Kidney (tissue), 14 donors: Measurements from ENCODE around the gene ANXA7. TPM values are rescaled to one million over a fixed set of nuclear protein-coding genes. Genes with fewer than 3 reads are reported as not detected.

Source experiments
- DNase-seq, 5 donors: peaks; one replicate each; pipeline ENCODE4 v3.0.0-alpha.2; 2013 to 2020
- FAIRE-seq: peaks from 2 replicates; lab custom pipeline; 2012; peaks lifted over from hg19 to GRCh38; lab: Jason Lieb, UNC
- H3K27ac ChIP-seq, 2 donors: one replicate each; pipeline ENCODE4 v1.7.0; 2013; ENCODE audit warnings: low read depth in 2 of 2, low read length in 2 of 2, inconsistent platforms in 1 of 2
- H3K27me3 ChIP-seq: one replicate; pipeline ENCODE4 v1.7.1; 2013; ENCODE audit warnings: low read length, inconsistent platforms; ENCODE audit not compliant: control insufficient read depth, insufficient read depth
- H3K36me3 ChIP-seq, 3 donors: one replicate each; pipeline versions ENCODE4 v1.7.0 to v1.7.1; 2013; ENCODE audit warnings: low read length in 3 of 3, control low read depth in 1 of 3, inconsistent platforms in 1 of 3; ENCODE audit not compliant: insufficient read depth in 3 of 3, control insufficient read depth in 2 of 3
- H3K4me1 ChIP-seq, 3 donors: one replicate each; pipeline versions ENCODE4 v1.7.0 to v1.7.1; 2013; ENCODE audit warnings: low read length in 3 of 3, inconsistent platforms in 1 of 3, low read depth in 1 of 3; ENCODE audit not compliant: control insufficient read depth in 2 of 3, insufficient read depth in 2 of 3
- H3K4me3 ChIP-seq, 3 donors: one replicate each; pipeline versions ENCODE4 v1.7.0 to v1.8.1; 2013; ENCODE audit warnings: low read length in 3 of 3, control low read depth in 1 of 3, inconsistent platforms in 1 of 3
- H3K9ac ChIP-seq, 3 donors: one replicate each; pipeline versions ENCODE4 v1.7.0 to v1.7.1; 2013; ENCODE audit warnings: low read length in 3 of 3, control low read depth in 1 of 3, inconsistent platforms in 1 of 3
- H3K9me3 ChIP-seq, 3 donors: one replicate each; pipeline versions ENCODE4 v1.7.0 to v1.7.1; 2013; ENCODE audit warnings: low read length in 3 of 3, control low read depth in 1 of 3, inconsistent platforms in 1 of 3; ENCODE audit not compliant: control insufficient read depth in 2 of 3, insufficient read depth in 1 of 3
- intact Hi-C: fragments of 100-400 bp; cut with DNase I; formaldehyde crosslinking; loops from one replicate; pipeline ENCODE4 v1.11.1; 2022
- polyA plus RNA-seq: library from polyadenylated mRNA; stranded (reverse); fragments of 350-450 nt; fragmentation: Illumina TruSeq; extraction: RNeasy Lipid Tissue Mini Kit (QIAGEN cat#74804); gene quantifications from one replicate; pipeline ENCODE4 v1.2.3, GENCODE V29; 2014; ENCODE audit warnings: low read depth, low replicate concordance; ENCODE audit not compliant: insufficient read depth
- total RNA-seq: library from RNA; stranded (reverse); fragmentation: NEBNext Ultra II Directional; extraction: Animal tissue kit (Norgen Biotek cat#: 25700); gene quantifications from one replicate; pipeline ENCODE4 v1.2.1, GENCODE V29; 2021
- TF ChIP-seq, protein P1 (sequence below): IDR thresholded peaks from 3 replicates; pipeline ENCODE4 v1.5.1; 2012; ENCODE audit warnings: mild to moderate bottlenecking, moderate library complexity, borderline replicate concordance; ENCODE audit not compliant: insufficient read depth; ENCODE audit errors: extremely low read depth
- donor health status: control.
- donor health status: control.
- donor health status: control.
- donor health status: control.
- donor health status: control.
- donor health status: DM: yes; HTN: yes; CAD: no.
- donor health status: Normal renal cell carcinoma (clear cell type).

ANXA7 gene
- total and polyA plus RNA-seq, 2 donors from 2014 or later = 129 to 200 TPM

DNA sequence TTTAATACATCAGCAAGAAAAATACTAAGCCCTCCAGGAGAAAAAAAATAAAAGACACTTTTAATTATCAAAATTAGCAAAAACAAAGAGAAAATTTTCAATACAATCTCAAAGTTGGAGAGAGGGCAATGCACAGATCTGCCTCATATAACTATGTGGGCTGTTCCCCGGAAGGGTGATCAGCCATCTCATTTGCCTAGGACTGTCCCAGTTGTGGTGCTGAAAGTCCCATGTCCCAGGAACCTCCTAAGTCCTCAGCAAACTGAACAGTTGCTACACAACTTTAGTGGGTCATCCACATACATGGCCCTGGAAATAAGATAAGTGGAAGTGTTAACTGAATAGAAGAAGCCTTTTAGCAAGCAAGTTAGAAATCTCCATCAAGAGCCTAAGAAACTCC lies 69.6 kb downstream of the ANXA7 start:
- intact Hi-C loops = no loop called here
- no peak overlapping the region for H3K27ac ChIP-seq
- FAIRE-seq = no peak

DNA sequence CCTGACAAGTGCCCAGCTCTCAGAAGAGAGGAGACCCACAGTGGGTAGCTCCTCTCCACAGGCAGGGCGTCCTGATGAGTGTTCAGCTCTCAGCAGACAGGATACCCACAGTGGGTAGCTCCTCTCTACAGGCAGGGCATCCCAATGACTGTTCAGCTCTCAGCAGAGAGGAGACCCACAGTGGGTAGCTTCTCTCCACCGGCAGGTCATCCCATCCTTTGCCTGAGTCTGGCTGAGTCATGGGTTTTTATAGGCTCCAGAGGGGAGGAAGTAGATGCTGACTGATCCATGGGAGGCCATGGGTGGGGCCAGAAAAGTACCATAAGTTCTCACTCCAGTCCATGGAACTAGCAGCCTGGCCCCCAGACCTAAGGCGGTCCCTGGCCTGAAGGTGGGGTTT lies 73.7 kb downstream of the ANXA7 start:
- H3K27ac ChIP-seq = no peak overlapping the region
- no peak overlapping the region for H3K9ac ChIP-seq
- no peak for FAIRE-seq
- H3K9me3 ChIP-seq = no peaks in the 10 kb centered on the region
- DNase-seq = no peak
- TF ChIP-seq, protein P1, sequence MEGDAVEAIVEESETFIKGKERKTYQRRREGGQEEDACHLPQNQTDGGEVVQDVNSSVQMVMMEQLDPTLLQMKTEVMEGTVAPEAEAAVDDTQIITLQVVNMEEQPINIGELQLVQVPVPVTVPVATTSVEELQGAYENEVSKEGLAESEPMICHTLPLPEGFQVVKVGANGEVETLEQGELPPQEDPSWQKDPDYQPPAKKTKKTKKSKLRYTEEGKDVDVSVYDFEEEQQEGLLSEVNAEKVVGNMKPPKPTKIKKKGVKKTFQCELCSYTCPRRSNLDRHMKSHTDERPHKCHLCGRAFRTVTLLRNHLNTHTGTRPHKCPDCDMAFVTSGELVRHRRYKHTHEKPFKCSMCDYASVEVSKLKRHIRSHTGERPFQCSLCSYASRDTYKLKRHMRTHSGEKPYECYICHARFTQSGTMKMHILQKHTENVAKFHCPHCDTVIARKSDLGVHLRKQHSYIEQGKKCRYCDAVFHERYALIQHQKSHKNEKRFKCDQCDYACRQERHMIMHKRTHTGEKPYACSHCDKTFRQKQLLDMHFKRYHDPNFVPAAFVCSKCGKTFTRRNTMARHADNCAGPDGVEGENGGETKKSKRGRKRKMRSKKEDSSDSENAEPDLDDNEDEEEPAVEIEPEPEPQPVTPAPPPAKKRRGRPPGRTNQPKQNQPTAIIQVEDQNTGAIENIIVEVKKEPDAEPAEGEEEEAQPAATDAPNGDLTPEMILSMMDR = no peak
- no peaks in the 10 kb centered on the region for H3K27me3 ChIP-seq
- H3K36me3 ChIP-seq = peaks cover 0 to 2% (median 0%) of the 10 kb centered on the region in 3 donors
- no peak overlapping the region for H3K4me3 ChIP-seq
- intact Hi-C loops = no loop called here
- H3K4me1 ChIP-seq = no peaks in the 10 kb centered on the region

More for the DNA sequence above, 69.6 kb downstream of the ANXA7 start:
- Histone ChIP-seq H3K27me3 (no peaks in the 10 kb centered on the region), H3K4me3 (no peak overlapping the region), H3K9ac (no peak overlapping the region), H3K9me3 (no peaks in the 10 kb centered on the region), H3K4me1 (no peaks in the 10 kb centered on the region), H3K36me3 (peaks cover 0 to 8% (median 2%) of the 10 kb centered on the region in 3 donors)
- no peak for DNase-seq
- TF ChIP-seq, protein P1 = no peak

DNA sequence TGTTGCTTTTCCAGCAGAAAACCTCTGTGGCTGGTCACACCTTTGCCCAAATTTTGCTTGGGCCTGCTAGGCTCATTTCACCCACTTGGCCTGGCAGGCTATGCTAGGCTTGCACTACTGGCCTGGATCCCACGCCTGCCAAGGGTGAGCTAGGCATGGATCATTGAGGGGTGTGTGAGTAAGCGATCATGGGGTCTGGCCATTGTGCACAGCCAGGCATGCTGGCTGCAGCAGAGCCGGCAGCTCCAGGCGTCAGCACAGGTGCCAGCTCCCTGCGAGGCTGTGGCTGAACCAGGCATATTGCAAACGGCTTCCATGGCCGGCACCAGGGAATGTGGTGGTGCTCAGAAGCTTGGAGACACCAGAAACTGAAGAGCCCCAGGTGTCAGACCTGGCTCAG lies 74.4 kb downstream of the ANXA7 start:
- Histone ChIP-seq H3K4me1 (no peaks in the 10 kb centered on the region), H3K4me3 (no peak overlapping the region), H3K36me3 (peaks cover 0 to 2% (median 0%) of the 10 kb centered on the region in 3 donors), H3K27me3 (no peaks in the 10 kb centered on the region), H3K9ac (no peak overlapping the region), H3K9me3 (no peaks in the 10 kb centered on the region), H3K27ac (no peak overlapping the region)
- TF ChIP-seq, protein P1 = no peak
- intact Hi-C loops = no loop called here
- FAIRE-seq (no peak), DNase-seq (no peak)

DNA sequence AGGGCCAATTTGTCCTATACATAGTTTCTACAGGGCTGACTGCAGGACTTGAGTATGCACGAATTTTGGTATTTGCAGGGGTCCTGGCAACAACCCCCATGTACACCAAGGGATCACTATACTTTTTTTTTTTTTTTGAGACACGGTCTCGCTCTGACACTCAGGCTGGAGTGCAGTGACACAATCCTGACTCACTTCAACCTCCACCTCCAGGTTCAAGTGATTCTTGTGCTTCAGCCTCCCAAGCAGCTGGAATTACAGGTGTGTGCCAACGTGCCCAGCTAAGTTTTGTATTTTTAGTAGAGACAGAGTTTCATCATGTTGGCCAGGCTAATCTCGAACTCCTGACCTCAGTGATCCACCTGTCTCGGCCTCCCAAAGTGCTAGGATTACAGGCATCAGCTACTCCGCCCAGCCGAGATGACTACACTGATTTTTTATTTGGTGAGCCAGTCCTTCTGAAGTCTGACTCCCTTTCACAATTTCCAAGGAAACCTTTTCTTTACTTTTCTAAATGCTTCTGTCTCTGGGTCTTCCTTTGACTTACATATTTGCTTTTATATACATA lies 75.0 kb downstream of the ANXA7 start:
- H3K4me1 ChIP-seq = no peaks in the 10 kb centered on the region
- TF ChIP-seq, protein P1 = no peak
- H3K36me3 ChIP-seq = peaks cover 0 to 2% (median 0%) of the 10 kb centered on the region in 3 donors
- no peak for FAIRE-seq
- no peak overlapping the region for H3K4me3 ChIP-seq
- H3K27ac ChIP-seq = no peak overlapping the region
- no peaks in the 10 kb centered on the region for H3K27me3 ChIP-seq
- no peaks in the 10 kb centered on the region for H3K9me3 ChIP-seq
- intact Hi-C loops = no loop called here
- H3K9ac ChIP-seq = no peak overlapping the region
- no peak for DNase-seq
